ENCODE results near the gene HUS1. TPM values are rescaled to one million over a fixed set of nuclear protein-coding genes. Genes with fewer than 3 reads are reported as not detected.

Gene HUS1
- total and polyA plus RNA-seq, 2 of the 8 experiments (the other 6 are each of a cell fraction or from before 2014, with no cell fraction given): 15.0 to 33.0 TPM

DNA sequence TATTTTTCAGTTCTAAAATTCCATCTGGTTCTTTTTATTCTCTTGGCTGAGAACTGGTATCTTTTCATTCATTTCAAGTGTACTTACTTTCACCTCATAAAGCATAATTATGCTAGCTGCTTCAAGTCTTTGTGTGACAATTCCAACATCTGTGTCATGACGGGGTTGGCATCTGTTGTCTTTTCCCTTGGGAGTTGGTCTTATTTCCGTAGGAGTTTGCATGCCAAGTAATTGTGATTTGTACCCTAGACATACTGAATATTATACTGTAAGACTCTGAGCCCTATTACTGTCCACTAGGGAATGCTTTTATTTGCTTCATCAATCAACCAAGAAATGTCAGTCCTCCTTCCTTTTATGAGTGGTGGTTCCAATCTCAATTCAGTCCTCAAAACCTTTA is 24.6 kb upstream of the HUS1 start (continued):
- TF ChIP-seq, protein P1, sequence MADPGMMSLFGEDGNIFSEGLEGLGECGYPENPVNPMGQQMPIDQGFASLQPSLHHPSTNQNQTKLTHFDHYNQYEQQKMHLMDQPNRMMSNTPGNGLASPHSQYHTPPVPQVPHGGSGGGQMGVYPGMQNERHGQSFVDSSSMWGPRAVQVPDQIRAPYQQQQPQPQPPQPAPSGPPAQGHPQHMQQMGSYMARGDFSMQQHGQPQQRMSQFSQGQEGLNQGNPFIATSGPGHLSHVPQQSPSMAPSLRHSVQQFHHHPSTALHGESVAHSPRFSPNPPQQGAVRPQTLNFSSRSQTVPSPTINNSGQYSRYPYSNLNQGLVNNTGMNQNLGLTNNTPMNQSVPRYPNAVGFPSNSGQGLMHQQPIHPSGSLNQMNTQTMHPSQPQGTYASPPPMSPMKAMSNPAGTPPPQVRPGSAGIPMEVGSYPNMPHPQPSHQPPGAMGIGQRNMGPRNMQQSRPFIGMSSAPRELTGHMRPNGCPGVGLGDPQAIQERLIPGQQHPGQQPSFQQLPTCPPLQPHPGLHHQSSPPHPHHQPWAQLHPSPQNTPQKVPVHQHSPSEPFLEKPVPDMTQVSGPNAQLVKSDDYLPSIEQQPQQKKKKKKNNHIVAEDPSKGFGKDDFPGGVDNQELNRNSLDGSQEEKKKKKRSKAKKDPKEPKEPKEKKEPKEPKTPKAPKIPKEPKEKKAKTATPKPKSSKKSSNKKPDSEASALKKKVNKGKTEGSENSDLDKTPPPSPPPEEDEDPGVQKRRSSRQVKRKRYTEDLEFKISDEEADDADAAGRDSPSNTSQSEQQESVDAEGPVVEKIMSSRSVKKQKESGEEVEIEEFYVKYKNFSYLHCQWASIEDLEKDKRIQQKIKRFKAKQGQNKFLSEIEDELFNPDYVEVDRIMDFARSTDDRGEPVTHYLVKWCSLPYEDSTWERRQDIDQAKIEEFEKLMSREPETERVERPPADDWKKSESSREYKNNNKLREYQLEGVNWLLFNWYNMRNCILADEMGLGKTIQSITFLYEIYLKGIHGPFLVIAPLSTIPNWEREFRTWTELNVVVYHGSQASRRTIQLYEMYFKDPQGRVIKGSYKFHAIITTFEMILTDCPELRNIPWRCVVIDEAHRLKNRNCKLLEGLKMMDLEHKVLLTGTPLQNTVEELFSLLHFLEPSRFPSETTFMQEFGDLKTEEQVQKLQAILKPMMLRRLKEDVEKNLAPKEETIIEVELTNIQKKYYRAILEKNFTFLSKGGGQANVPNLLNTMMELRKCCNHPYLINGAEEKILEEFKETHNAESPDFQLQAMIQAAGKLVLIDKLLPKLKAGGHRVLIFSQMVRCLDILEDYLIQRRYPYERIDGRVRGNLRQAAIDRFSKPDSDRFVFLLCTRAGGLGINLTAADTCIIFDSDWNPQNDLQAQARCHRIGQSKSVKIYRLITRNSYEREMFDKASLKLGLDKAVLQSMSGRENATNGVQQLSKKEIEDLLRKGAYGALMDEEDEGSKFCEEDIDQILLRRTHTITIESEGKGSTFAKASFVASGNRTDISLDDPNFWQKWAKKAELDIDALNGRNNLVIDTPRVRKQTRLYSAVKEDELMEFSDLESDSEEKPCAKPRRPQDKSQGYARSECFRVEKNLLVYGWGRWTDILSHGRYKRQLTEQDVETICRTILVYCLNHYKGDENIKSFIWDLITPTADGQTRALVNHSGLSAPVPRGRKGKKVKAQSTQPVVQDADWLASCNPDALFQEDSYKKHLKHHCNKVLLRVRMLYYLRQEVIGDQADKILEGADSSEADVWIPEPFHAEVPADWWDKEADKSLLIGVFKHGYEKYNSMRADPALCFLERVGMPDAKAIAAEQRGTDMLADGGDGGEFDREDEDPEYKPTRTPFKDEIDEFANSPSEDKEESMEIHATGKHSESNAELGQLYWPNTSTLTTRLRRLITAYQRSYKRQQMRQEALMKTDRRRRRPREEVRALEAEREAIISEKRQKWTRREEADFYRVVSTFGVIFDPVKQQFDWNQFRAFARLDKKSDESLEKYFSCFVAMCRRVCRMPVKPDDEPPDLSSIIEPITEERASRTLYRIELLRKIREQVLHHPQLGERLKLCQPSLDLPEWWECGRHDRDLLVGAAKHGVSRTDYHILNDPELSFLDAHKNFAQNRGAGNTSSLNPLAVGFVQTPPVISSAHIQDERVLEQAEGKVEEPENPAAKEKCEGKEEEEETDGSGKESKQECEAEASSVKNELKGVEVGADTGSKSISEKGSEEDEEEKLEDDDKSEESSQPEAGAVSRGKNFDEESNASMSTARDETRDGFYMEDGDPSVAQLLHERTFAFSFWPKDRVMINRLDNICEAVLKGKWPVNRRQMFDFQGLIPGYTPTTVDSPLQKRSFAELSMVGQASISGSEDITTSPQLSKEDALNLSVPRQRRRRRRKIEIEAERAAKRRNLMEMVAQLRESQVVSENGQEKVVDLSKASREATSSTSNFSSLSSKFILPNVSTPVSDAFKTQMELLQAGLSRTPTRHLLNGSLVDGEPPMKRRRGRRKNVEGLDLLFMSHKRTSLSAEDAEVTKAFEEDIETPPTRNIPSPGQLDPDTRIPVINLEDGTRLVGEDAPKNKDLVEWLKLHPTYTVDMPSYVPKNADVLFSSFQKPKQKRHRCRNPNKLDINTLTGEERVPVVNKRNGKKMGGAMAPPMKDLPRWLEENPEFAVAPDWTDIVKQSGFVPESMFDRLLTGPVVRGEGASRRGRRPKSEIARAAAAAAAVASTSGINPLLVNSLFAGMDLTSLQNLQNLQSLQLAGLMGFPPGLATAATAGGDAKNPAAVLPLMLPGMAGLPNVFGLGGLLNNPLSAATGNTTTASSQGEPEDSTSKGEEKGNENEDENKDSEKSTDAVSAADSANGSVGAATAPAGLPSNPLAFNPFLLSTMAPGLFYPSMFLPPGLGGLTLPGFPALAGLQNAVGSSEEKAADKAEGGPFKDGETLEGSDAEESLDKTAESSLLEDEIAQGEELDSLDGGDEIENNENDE (IDR thresholded peaks at IDR 0.05; ENCODE audit: insufficient replicate concordance, low read length): no peak
- TF ChIP-seq SUZ12 (IDR thresholded peaks at IDR 0.05; ENCODE audit: low read length): no peak
